Measurements from ENCODE around the gene ACAD10. TPM values are rescaled to one million over a fixed set of nuclear protein-coding genes. Genes with fewer than 3 reads are reported as not detected.
"Not testable (repeated sequence)": the region's sequence is repeated elsewhere in the genome, so short reads cannot be mapped to it uniquely, and the experiment has no call there.

The ACAD10 gene
- total RNA-seq, 1 donor from 2014 or later, result 24.4 TPM

- DNase-seq (ENCODE audit: low read depth), result no peak
Observed at GRCh38 chr12:111687255-111687654, 1.4 kb downstream of the ACAD10 start.

- no peak for DNase-seq (ENCODE audit: low read depth)
Observed at GRCh38 chr12:111687952-111688351, 2.1 kb downstream of the ACAD10 start.

GRCh38 chr12:111691262-111691661, 5.4 kb downstream of the ACAD10 start:
- no peak for DNase-seq (ENCODE audit: low read depth)

GRCh38 chr12:111692575-111693210, 6.8 kb downstream of the ACAD10 start:
- no peak for DNase-seq (ENCODE audit: low read depth)

- DNase-seq (ENCODE audit: low read depth), result no peak
Observed at GRCh38 chr12:111693818-111694217, 8.0 kb downstream of the ACAD10 start.

- no peak for DNase-seq (ENCODE audit: low read depth)
Observed at GRCh38 chr12:111699962-111700361, 14.1 kb downstream of the ACAD10 start.

- DNase-seq (ENCODE audit: low read depth), result no peak
Observed at GRCh38 chr12:111705672-111706071, 19.8 kb downstream of the ACAD10 start.

- DNase-seq (ENCODE audit: low read depth), result no peak
Observed at GRCh38 chr12:111706145-111706544, 20.3 kb downstream of the ACAD10 start.

GRCh38 chr12:111715279-111715678, 29.4 kb downstream of the ACAD10 start:
- DNase-seq (ENCODE audit: low read depth), result peak; percentile 9

GRCh38 chr12:111719316-111719715, 33.5 kb downstream of the ACAD10 start:
- not testable (repeated sequence) for DNase-seq (ENCODE audit: low read depth)

- no peak for DNase-seq (ENCODE audit: low read depth)
Observed at GRCh38 chr12:111720457-111720856, 34.6 kb downstream of the ACAD10 start.

GRCh38 chr12:111723646-111724360, 38.0 kb downstream of the ACAD10 start:
- DNase-seq (ENCODE audit: low read depth), result not testable (repeated sequence)

GRCh38 chr12:111728795-111729194, 42.9 kb downstream of the ACAD10 start:
- no peak for DNase-seq (ENCODE audit: low read depth)

GRCh38 chr12:111730420-111730819, 44.6 kb downstream of the ACAD10 start:
- no peak for DNase-seq (ENCODE audit: low read depth)

GRCh38 chr12:111732786-111733185, 46.9 kb downstream of the ACAD10 start:
- DNase-seq (ENCODE audit: low read depth), result no peak

GRCh38 chr12:111733340-111733915, 47.6 kb downstream of the ACAD10 start:
- no peak for DNase-seq (ENCODE audit: low read depth)

- not testable (repeated sequence) for DNase-seq (ENCODE audit: low read depth)
Observed at GRCh38 chr12:111739524-111739923, 53.7 kb downstream of the ACAD10 start.

- DNase-seq (ENCODE audit: low read depth), result peak; percentile 64
Observed at GRCh38 chr12:111741235-111741812, 55.5 kb downstream of the ACAD10 start.

GRCh38 chr12:111745211-111745610, 59.4 kb downstream of the ACAD10 start:
- no peak for DNase-seq (ENCODE audit: low read depth)

GRCh38 chr12:111747333-111747732, 61.5 kb downstream of the ACAD10 start:
- no peak for DNase-seq (ENCODE audit: low read depth)

GRCh38 chr12:111748151-111748672, 62.4 kb downstream of the ACAD10 start:
- DNase-seq (ENCODE audit: low read depth), result no peak

- DNase-seq (ENCODE audit: low read depth), result no peak
Observed at GRCh38 chr12:111748867-111749266, 63.0 kb downstream of the ACAD10 start.

Measured in renal cortical epithelial cell (primary cell).